ENCODE measurements around the gene MICAL3.
A peak's percentile ranks its signal among the peaks of the same experiment; 100 is the strongest.
"Not testable (repeated sequence)": the region's sequence is repeated elsewhere in the genome, so short reads cannot be mapped to it uniquely, and the experiment has no call there.

Gene MICAL3

DNA sequence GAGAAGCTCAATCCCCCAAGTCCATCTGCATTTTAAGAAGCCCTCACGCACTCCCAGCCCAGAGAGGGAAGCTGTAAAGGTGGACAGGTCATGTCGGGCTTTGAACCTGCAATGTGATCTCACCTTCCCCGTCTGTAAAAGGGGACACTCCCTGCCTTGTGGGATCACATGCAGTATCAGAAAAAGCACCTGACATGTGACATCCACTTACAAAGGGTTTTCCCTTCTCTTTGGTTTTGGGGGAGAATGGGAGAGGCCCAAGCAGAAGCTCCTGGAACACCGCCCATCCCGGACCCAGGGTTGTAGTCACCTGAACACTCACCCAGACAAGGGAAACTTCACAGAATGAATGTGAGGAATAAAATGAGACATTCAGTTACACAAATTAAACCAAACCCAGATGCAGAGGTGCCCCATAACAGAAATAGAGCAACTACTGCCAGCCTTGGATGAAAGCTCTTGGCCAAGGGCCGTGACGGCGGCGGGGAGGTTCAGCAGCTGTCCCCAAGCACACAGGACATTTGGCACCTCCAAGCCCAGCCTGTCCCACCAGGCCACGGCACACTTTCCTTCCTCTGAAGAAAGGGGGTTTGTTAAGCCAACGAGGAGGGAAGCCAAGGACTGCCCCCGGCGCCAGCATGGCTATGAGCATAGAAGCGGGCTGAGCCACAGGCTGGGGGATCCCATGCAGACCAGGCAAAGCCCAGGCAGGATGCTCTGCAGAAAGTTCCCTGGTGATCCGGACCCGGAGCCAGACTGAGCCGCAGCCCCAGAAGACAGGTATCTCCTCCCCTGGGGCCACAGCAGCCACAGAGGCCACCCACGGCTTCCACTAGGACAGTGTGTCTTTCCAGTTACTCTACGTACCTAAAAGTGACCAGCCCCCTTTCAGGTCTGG is 253.9 kb downstream of the MICAL3 start:
- DNase-seq (ENCODE audit: low read depth in 1 of 2, low spot score in 1 of 2), result no peak

DNA sequence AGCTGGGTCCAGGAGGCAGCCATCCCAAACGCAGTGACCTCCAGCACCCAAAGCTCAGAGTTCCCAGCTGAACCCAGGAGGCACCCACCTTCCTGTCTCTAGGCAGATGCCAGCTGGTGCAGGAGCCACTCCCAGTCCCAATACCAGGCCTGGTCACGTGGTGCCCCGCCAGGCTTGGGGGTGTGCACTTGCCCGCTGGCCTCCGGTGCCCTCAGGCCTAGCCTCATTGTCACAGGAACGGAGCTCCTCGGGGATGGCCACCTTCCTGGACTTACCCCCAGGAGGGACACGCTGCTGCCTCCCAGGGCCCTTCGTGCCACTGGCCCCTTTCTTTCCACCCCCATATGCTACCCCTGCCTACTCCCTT is 254.7 kb downstream of the MICAL3 start:
- no peak for DNase-seq (ENCODE audit: low read depth in 1 of 2, low spot score in 1 of 2)

DNA sequence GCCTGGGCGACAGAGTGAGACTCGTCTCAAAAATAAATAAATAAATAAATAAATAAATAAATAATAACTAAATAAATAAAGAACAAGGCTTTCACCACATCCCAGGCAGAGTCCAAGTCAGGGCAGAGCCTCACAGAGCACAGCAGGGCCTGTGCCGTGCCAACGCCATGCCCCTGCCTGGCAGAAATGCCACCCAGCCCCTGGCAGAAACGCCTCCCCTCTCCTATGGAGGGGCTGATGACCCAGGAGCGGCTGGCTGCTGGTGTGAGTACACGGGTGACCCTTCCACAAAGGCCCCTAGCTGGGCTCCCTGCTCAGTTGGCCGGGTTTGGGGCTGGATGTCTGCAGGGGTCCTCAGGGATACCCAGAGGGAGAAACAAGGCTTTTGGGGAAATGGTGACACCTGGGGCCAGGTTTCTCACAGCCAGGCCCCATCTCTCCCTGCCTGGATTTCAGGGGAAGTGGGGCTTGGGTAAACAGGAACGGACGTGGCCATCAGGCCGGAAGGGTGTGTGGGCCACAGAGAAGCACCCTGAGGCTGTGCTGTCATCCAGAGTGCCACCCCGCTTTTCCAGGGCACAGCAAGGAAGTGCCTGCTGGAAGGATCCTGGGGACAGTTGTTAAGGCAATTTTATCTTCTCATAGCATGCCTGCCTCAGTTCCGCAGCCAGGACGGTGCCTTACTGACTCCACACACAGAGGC is 255.2 kb downstream of the MICAL3 start:
- no peak for DNase-seq (ENCODE audit: low read depth in 1 of 2, low spot score in 1 of 2)

GRCh38 chr22:17767233-17768065 is 256.9 kb downstream of the MICAL3 start:
- no peak for DNase-seq (ENCODE audit: low read depth in 1 of 2, low spot score in 1 of 2)

DNA sequence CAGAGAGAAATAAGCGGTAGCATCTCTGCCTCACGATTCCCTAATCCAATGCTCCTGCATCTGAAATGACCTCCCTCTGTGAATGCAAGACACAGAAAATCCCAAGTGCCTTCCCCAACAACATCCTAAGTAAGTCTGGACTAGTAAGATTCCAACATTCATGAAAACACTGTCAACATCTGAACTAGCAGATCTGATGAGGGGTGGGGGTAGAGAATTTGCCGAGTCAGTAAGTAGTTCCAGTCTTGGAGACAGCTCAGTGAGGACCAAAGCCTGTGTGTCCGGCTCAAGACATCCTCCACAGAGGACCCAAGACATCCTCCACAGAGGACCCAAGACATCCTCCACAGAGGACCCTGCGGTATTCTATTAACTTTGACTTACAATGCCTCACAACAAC is 259.5 kb downstream of the MICAL3 start:
- DNase-seq (ENCODE audit: low read depth in 1 of 2, low spot score in 1 of 2), result not testable (repeated sequence)

DNA sequence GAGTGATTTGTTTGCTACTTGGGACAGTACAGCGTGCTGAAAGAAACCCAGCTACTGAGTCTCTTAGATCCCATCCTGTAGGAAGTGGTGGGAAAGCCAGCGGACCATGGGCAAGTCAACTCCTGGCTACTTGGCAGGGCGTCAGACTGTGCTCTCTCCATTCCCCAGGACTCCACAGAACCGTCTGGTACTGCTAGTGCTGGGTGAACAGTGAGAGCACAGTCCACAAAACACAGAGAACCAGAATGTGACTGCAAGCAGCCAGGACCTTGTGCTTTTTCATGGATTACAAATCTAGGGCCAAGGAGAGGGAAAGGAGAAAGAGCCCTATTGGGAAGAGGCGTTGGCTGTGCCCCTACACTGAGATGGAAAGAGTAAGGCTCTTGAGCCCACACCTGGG is 260.3 kb downstream of the MICAL3 start:
- no peak for DNase-seq (ENCODE audit: low read depth in 1 of 2, low spot score in 1 of 2)

- not testable (repeated sequence) for DNase-seq (ENCODE audit: low read depth in 1 of 2, low spot score in 1 of 2)
Measured at GRCh38 chr22:17763442-17763841, 260.9 kb downstream of the MICAL3 start.

- DNase-seq (ENCODE audit: low read depth in 1 of 2, low spot score in 1 of 2), result no peak
Measured at GRCh38 chr22:17761138-17761488, 263.2 kb downstream of the MICAL3 start.

DNA sequence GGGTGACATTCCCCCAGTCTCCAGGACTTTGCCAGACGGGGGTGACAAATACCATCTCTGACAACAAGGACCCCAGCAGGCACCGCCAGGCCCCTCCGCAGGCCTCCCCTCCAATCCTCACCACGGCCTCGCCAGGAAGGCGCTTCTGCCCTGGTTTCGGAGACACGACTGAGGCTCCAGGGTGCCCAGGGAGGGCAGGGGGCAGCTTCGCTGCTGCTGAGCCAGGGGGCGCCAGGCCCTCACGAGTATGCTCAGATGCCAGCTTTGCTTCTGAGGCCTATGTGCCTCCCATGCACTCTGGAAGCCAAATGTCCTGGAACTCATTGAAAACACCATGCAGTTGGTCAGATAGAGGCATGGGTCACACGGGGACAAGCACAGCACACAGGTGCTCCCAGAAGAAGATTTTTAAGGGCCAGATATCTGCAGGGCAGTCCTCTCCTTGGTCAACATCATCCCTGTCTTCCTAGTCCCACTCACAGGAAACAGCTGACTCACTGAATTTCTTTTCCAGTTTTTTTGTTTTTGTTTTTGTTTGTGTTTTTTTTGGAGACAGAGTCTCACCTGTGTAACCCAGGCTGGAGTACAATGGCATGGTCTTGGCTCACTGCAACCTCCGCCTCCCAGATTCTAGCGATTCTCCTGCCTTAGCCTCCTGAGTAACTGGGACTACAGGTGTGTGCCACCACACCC is 270.0 kb downstream of the MICAL3 start:
- DNase-seq (ENCODE audit: low read depth in 1 of 2, low spot score in 1 of 2), result no peak

GRCh38 chr22:17753401-17753989 is 270.9 kb downstream of the MICAL3 start:
- no peak for DNase-seq (ENCODE audit: low read depth in 1 of 2, low spot score in 1 of 2)

GRCh38 chr22:17751596-17751995 is 272.8 kb downstream of the MICAL3 start:
- DNase-seq (ENCODE audit: low read depth in 1 of 2, low spot score in 1 of 2), result no peak

GRCh38 chr22:17749605-17750395 is 274.6 kb downstream of the MICAL3 start:
- DNase-seq (ENCODE audit: low read depth in 1 of 2, low spot score in 1 of 2), result no peak

DNA sequence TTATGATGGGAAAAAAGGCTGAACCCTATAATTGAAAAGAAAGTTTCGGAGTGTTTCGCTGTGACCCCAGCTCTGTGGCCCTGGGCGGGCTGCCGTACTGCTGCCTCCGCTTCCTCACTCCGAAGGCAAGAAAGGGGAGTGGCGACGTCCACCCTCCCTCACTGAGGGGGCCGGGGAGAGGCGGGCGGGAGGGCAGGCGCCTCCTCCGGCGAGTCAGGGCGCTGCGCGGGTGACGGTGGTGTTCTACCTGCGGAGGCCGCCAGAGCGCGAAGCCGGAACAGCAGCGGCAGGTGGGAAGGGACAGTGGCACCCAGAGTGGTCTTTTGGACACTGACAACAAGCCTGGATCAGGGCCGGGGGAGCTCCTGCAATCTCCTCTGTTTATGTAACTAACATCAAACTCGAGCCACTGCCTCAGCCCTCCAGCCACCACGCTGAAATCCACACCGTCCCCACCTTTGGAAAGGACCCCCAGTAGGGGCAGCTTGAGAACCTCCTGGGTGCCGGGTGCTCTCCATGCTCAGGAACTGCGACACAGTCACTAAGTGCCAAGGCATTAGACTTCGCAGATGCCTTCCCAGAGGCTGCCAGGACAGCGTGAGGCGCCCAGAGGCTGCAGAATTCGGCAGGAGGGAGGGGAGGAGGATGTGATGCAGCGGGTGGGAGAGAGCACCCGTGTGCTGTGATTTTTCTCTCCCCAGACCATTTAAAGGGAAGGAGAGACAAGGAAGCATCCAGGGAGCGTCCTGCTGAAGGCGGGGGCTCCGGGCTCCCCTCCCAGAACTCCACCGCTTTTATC is 275.6 kb downstream of the MICAL3 start:
- no peak for DNase-seq (ENCODE audit: low read depth in 1 of 2, low spot score in 1 of 2)

GRCh38 chr22:17746916-17747315 is 277.4 kb downstream of the MICAL3 start:
- no peak for DNase-seq (ENCODE audit: low read depth in 1 of 2, low spot score in 1 of 2)

DNA sequence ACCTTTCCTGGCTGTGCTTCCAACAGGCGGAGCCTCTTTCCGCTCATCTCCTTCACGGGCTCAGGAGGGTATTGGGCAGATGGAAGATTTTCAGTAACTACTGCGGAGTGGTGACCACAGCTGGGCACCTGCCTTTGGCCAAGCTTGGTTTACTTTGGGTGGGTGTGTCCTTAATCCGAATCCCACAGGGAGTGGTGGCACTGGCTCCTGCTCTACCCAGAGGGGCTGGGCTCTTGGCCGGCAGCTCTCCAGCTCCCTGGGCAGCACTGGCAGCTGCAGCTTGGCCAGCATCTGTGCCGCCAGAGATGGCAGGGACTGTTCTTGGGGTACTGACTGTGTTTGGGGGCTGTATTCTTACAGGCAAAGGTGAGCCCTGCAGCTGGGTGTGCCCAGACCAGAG is 279.9 kb downstream of the MICAL3 start:
- DNase-seq (ENCODE audit: low read depth in 1 of 2, low spot score in 1 of 2), result no peak

GRCh38 chr22:17743661-17744411 is 280.5 kb downstream of the MICAL3 start:
- no peak for DNase-seq (ENCODE audit: low read depth in 1 of 2, low spot score in 1 of 2)

GRCh38 chr22:17742527-17742902 is 281.8 kb downstream of the MICAL3 start:
- peak; percentile 43 to 55 for DNase-seq (ENCODE audit: low read depth in 1 of 2, low spot score in 1 of 2)

DNA sequence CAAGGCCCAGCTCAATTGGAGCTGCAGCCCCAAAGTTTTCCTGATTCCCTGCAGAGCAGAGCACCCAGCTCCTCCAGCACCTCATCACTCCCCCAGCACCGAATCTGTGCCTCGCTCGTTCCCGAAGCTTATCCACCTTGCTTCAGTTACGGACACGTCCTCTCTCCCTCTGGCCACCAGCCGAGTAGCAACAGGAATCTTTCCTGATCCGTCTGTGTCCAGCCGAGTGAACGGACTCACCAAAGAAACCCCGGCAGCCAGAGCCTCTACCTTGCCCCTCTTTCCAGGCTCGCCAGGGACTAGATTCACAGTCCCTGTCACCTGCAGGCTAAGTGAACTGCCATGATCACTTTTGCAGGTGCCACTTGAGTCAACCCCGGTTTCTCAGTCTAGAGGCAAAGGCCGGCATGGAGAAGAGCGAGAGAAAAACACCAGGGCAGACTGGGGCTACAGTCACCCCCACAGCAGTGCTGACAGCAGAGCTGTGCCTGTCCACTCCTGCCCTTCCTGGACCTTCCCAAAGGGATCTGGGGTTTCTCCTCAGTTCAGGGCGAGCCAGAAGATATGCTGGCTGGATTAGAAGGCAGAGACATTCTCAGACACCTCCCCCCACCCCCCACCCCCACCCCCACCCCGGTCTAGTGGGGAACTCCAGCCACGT is 282.4 kb downstream of the MICAL3 start:
- DNase-seq (ENCODE audit: low read depth in 1 of 2, low spot score in 1 of 2), result no peak
